Panc1 (cell line): Measurements from ENCODE around the gene PRPS1. TPM values are rescaled to one million over a fixed set of nuclear protein-coding genes. Genes with fewer than 3 reads are reported as not detected.
A peak's percentile ranks its signal among the peaks of the same experiment; 100 is the strongest.

Source experiments
- ATAC-seq: fragments of 200-7000 bp; cut with Tn5 transposase; 2 replicates; pipeline ENCODE4 v1.9.1; 2020; ENCODE audit warnings: mild to moderate bottlenecking, moderate library complexity
- BruUV-seq: library from RNA; stranded (reverse); fragments of 400-500 nt; replicated peaks from 2 replicates; lab custom pipeline; 2021; lab: Mats Ljungman, UMichigan
- CTCF ChIA-PET: fragments of 300-600 bp; sonication (Branson Sonifier 250); formaldehyde crosslinking; loops from one replicate; lab custom pipeline; 2022; ENCODE audit warnings: antibody characterized with exemption; lab: Charles Lee
- POLR2A ChIA-PET: fragments of 300-600 bp; sonication (Branson Sonifier 250); formaldehyde crosslinking; loops from one replicate; lab custom pipeline; 2022; ENCODE audit warnings: antibody characterized with exemption; lab: Charles Lee
- DNase-seq: peaks from one replicate; pipeline ENCODE4 v3.0.0-alpha.2; 2010; ENCODE audit warnings: low read depth, low spot score
- H3K27ac ChIP-seq: 2 replicates; pipeline ENCODE4 v1.5.1; 2011; ENCODE audit warnings: mild to moderate bottlenecking, low read length, inconsistent platforms
- H3K27me3 ChIP-seq: fragments of 200-500 bp; sonication (Bioruptor generic); 2 replicates; pipeline ENCODE4 v1.6.0; 2014; ENCODE audit warnings: low read length, inconsistent platforms; ENCODE audit not compliant: control insufficient read depth, insufficient read depth
- H3K36me3 ChIP-seq: fragments of 200-500 bp; sonication (Bioruptor generic); 2 replicates; pipeline ENCODE4 v1.5.1; 2014; ENCODE audit warnings: inconsistent platforms, mild to moderate bottlenecking, low read length, moderate library complexity; ENCODE audit not compliant: control insufficient read depth, insufficient read depth
- H3K4me1 ChIP-seq: 2 replicates; pipeline ENCODE4 v1.5.1; 2011; ENCODE audit warnings: inconsistent platforms, mild to moderate bottlenecking, low read length, moderate library complexity; ENCODE audit not compliant: control insufficient read depth, insufficient read depth
- H3K4me3 ChIP-seq, 2 experiments: 2 replicates each; pipeline ENCODE4 v1.5.1; 2011 to 2012; ENCODE audit warnings: low read depth in 2 of 2, low read length in 2 of 2, mild to moderate bottlenecking in 2 of 2, inconsistent platforms in 1 of 2, moderate library complexity in 1 of 2
- H3K9me3 ChIP-seq: fragments of 200-500 bp; sonication (Bioruptor generic); 2 replicates; pipeline ENCODE4 v1.5.1; 2014; ENCODE audit warnings: low read depth, mild to moderate bottlenecking, inconsistent platforms, low read length, moderate library complexity; ENCODE audit not compliant: control insufficient read depth, insufficient read depth
- POLR2AphosphoS5 ChIP-seq: IDR thresholded peaks from 2 replicates; pipeline ENCODE4 v1.6.1; 2012; ENCODE audit warnings: mild to moderate bottlenecking, low read depth, low read length, moderate library complexity
- SIN3A ChIP-seq: IDR thresholded peaks from 2 replicates; pipeline ENCODE4 v1.6.1; 2012; ENCODE audit warnings: low read depth, mild to moderate bottlenecking, low read length, moderate library complexity, borderline replicate concordance; ENCODE audit not compliant: insufficient read depth
- TCF7L2 ChIP-seq: IDR thresholded peaks from 2 replicates; pipeline ENCODE4 v1.6.1; 2011; ENCODE audit warnings: mild to moderate bottlenecking, low read depth, low read length, inconsistent platforms
- in situ Hi-C: cut with HindIII; loops from 2 replicates; pipeline ENCODE4 v1.10.0; 2016; ENCODE audit warnings: low sequenced_read_pairs, low pct_unique_long_range_greater_than_20kb
- intact Hi-C: fragments of 100-400 bp; cut with micrococcal nuclease; formaldehyde crosslinking; loops from one replicate; pipeline ENCODE4 v1.10.0; 2022; ENCODE audit not compliant: unreplicated experiment
- total RNA-seq: library from RNA; stranded (reverse); gene quantifications from one replicate; pipeline ENCODE4 v1.2.1, GENCODE V29; 2021; ENCODE audit not compliant: unreplicated experiment
- TF ChIP-seq, protein P1 (sequence below), 2 experiments: IDR thresholded peaks; 2 replicates each; pipeline ENCODE4 v1.6.1; 2011 to 2012; ENCODE audit warnings: low read depth in 2 of 2, control low read depth in 1 of 2, low read length in 1 of 2, mild to moderate bottlenecking in 1 of 2, moderate library complexity in 1 of 2; ENCODE audit not compliant: insufficient read depth in 1 of 2
- TF ChIP-seq, protein P2 (sequence below): fragments of 450-650 bp; IDR thresholded peaks from 2 replicates; pipeline ENCODE4 v1.5.1; 2017; ENCODE audit warnings: mild to moderate bottlenecking

The PRPS1 gene
- total RNA-seq, 1 experiment from 2014 or later = 152 TPM

DNA sequence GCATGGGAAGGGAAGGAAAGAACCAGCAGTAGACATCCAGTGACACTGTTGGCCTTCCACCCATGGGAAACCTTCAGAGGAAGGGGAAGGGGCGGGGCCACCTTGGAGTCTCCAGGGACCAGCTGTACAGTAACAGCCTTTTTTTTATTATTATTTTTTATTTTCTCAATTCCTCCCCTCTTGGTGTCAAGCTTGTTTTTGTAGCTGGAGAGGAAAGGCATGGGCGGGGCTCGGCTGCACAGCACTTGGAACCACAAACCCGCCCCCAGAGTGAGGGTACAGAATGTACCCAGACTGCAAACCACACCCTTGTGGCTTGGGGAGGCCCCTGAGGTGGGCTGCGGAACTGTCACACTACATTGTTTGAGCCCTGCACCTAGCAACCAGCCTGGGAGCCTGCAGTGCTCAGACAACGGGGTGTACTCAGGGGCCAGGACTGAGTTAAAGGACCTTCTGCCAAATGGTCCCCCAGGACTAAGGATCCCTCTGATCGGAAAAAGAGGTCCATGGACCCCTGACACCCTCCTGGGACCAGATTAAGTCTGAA, 45.7 kb downstream of the PRPS1 start:
- in situ Hi-C loops = no loop called here
- ChIA-PET POLR2A (no interaction called here), CTCF (interaction anchor here (1.6 to 2.2 kb wide), 2 partner anchors 102 to 103 kb away, joined by 9 to 14 read pairs; partner anchors contain the start of genes NCBP2L and TSC22D3)
- Histone ChIP-seq H3K27me3 (0 out of 2 replicates have a peak, but pooled peaks cover 2% of the 10 kb centered on the region), H3K36me3 (no peaks in the 10 kb centered on the region), H3K4me3 (no peak overlapping the region), H3K4me1 (peaks cover 25% of the 10 kb centered on the region), H3K27ac (peak overlapping the region; percentile 1; the same call in 1 of the 2 replicates), H3K9me3 (no peaks in the 10 kb centered on the region)
- no TSS peak for BruUV-seq
- TF ChIP-seq, protein P1, sequence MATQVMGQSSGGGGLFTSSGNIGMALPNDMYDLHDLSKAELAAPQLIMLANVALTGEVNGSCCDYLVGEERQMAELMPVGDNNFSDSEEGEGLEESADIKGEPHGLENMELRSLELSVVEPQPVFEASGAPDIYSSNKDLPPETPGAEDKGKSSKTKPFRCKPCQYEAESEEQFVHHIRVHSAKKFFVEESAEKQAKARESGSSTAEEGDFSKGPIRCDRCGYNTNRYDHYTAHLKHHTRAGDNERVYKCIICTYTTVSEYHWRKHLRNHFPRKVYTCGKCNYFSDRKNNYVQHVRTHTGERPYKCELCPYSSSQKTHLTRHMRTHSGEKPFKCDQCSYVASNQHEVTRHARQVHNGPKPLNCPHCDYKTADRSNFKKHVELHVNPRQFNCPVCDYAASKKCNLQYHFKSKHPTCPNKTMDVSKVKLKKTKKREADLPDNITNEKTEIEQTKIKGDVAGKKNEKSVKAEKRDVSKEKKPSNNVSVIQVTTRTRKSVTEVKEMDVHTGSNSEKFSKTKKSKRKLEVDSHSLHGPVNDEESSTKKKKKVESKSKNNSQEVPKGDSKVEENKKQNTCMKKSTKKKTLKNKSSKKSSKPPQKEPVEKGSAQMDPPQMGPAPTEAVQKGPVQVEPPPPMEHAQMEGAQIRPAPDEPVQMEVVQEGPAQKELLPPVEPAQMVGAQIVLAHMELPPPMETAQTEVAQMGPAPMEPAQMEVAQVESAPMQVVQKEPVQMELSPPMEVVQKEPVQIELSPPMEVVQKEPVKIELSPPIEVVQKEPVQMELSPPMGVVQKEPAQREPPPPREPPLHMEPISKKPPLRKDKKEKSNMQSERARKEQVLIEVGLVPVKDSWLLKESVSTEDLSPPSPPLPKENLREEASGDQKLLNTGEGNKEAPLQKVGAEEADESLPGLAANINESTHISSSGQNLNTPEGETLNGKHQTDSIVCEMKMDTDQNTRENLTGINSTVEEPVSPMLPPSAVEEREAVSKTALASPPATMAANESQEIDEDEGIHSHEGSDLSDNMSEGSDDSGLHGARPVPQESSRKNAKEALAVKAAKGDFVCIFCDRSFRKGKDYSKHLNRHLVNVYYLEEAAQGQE (IDR thresholded peaks at IDR 0.05; ENCODE audit: insufficient read depth in 1 of 2, low read depth in 2 of 2, low read length in 1 of 2) = no peak
- TF ChIP-seq POLR2AphosphoS5 (no peak), SIN3A (no peak), TCF7L2 (no peak)
- TF ChIP-seq, protein P2, sequence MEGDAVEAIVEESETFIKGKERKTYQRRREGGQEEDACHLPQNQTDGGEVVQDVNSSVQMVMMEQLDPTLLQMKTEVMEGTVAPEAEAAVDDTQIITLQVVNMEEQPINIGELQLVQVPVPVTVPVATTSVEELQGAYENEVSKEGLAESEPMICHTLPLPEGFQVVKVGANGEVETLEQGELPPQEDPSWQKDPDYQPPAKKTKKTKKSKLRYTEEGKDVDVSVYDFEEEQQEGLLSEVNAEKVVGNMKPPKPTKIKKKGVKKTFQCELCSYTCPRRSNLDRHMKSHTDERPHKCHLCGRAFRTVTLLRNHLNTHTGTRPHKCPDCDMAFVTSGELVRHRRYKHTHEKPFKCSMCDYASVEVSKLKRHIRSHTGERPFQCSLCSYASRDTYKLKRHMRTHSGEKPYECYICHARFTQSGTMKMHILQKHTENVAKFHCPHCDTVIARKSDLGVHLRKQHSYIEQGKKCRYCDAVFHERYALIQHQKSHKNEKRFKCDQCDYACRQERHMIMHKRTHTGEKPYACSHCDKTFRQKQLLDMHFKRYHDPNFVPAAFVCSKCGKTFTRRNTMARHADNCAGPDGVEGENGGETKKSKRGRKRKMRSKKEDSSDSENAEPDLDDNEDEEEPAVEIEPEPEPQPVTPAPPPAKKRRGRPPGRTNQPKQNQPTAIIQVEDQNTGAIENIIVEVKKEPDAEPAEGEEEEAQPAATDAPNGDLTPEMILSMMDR = no peak
- DNase-seq (no peak), ATAC-seq (no peak)
- intact Hi-C loops = loop anchor here (2.0 to 5.0 kb wide), 2 partner anchors 45 to 218 kb away; no protein-coding TSS in a partner anchor

DNA sequence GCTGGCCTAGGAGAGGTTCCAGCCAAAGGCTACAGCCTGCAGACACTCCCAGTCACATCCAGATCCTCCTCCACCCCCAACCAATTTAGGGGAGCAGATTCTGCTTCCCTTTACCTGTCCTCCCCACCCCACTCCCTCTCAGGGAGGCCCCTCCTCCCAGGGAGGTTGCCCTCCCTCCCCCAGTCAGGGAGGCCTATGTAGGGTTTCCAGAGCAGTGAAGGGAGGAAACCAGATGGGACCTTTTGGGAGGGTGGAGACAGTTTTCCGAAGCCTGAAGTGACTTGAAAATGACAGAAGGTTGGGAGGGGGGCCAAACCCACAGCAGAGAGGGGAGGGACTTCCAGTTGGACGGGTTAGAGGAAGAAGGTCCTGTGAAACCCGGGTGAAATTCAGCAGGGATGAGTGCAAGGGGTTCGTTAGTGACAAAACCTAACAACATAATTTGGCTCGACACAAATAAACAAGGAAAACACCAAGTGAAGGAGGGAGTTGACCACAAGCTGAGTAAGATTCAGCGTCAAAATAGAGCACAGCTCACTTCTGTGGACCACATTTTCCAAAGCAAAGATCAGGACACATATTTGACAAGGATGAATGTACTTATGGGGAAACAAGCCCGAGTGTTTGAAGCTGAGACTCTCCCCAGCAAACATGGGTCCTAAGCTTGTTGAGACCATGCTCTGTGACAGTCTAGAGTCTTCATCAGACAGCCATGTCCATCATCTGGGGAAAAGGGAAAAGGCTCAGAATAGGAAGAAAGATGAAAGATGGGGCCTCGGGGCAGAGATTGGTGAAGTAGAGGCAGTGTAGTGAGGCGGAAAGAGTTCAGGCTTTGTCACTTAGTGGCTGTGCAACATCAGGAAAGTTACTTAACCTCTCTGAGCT, 46.4 kb downstream of the PRPS1 start:
- 0 out of 2 replicates have a peak, but pooled peaks cover 2% of the 10 kb centered on the region for H3K27me3 ChIP-seq
- ChIA-PET POLR2A (interaction anchor here (0.6 kb wide), 1 partner anchor 144 kb away, joined by 3 read pairs; no protein-coding TSS in a partner anchor), CTCF (interaction anchor here (2.2 kb wide), 1 partner anchor 103 kb away, joined by 14 read pairs; the partner anchor contains the start of gene NCBP2L)
- no peaks in the 10 kb centered on the region for H3K36me3 ChIP-seq
- no TSS peak for BruUV-seq
- H3K27ac ChIP-seq = peak overlapping the region; percentile 10; the same call in 1 of the 2 replicates
- ATAC-seq (no peak), DNase-seq (no peak)
- in situ Hi-C loops = no loop called here
- H3K4me1 ChIP-seq = peaks cover 25% of the 10 kb centered on the region
- no peaks in the 10 kb centered on the region for H3K9me3 ChIP-seq
- no peak for TF ChIP-seq POLR2AphosphoS5
- TF ChIP-seq SIN3A = no peak
- no peak for TF ChIP-seq TCF7L2
- TF ChIP-seq, protein P1 (IDR thresholded peaks at IDR 0.05; ENCODE audit: insufficient read depth in 1 of 2, low read depth in 2 of 2, low read length in 1 of 2) = no peak
- TF ChIP-seq, protein P2 = no peak
- intact Hi-C loops = loop anchor here (5.0 kb wide), 2 partner anchors 103 to 218 kb away; partner anchors contain the start of genes NCBP2L and TSC22D3
- no peak overlapping the region for H3K4me3 ChIP-seq
